ENCODE measurements around the gene ARHGAP29.

Gene ARHGAP29

DNA sequence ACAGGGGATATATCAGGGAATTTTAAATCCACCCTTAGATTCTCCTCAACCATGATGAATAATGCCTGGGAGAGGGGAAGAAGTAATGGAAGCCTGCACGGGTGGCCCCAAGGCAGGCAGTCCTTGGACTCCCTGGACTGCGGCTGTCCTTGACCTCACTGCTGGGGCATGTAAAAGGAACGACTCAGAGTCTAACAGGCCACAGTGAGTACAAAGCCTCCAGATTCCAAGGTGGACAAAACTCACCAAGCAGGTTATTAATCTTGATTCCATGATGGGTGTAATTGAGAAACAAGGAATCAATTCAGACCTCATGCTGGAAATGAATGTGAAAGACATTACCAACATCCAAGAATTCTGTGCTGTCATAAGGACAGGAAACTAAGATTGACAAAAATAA, 13.0 kb upstream of the ARHGAP29 start:
- Histone ChIP-seq H3K9me3 (ENCODE audit: insufficient read depth, low read length, severe bottlenecking) (no peaks in the 10 kb centered on the region), H4K20me1 (ENCODE audit: insufficient read depth, low read length) (no peaks in the 10 kb centered on the region), H3K4me3 (ENCODE audit: low read depth in 1 of 2, low read length in 2 of 2) (no peak overlapping the region), H3K36me3 (ENCODE audit: insufficient read depth, low read length) (no peaks in the 10 kb centered on the region), H3K27me3 (ENCODE audit: insufficient read depth, low read length, poor library complexity) (no peaks in the 10 kb centered on the region), H3K4me2 (ENCODE audit: insufficient read depth, low read length) (no peak overlapping the region), H2AFZ (ENCODE audit: low read depth, low read length) (no peak overlapping the region), H3K27ac (ENCODE audit: low read length) (no peak overlapping the region), H3K9ac (ENCODE audit: low read depth, low read length) (no peak overlapping the region), H3K79me2 (ENCODE audit: insufficient read depth, low read length) (no peaks in the 10 kb centered on the region), H3K4me1 (ENCODE audit: insufficient read depth, low read length) (no peaks in the 10 kb centered on the region)
- no peak for ATAC-seq (ENCODE audit: insufficient read depth, low read depth)
- DNase-seq: no peak
- TF ChIP-seq, protein P1, sequence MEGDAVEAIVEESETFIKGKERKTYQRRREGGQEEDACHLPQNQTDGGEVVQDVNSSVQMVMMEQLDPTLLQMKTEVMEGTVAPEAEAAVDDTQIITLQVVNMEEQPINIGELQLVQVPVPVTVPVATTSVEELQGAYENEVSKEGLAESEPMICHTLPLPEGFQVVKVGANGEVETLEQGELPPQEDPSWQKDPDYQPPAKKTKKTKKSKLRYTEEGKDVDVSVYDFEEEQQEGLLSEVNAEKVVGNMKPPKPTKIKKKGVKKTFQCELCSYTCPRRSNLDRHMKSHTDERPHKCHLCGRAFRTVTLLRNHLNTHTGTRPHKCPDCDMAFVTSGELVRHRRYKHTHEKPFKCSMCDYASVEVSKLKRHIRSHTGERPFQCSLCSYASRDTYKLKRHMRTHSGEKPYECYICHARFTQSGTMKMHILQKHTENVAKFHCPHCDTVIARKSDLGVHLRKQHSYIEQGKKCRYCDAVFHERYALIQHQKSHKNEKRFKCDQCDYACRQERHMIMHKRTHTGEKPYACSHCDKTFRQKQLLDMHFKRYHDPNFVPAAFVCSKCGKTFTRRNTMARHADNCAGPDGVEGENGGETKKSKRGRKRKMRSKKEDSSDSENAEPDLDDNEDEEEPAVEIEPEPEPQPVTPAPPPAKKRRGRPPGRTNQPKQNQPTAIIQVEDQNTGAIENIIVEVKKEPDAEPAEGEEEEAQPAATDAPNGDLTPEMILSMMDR (IDR thresholded peaks at IDR 0.05; ENCODE audit: borderline replicate concordance, extremely low read depth, low read length, poor library complexity, severe bottlenecking): no peak
- TF ChIP-seq EZH2 (IDR thresholded peaks at IDR 0.05; ENCODE audit: borderline replicate concordance, low read depth, low read length, severe bottlenecking): no peak

DNA sequence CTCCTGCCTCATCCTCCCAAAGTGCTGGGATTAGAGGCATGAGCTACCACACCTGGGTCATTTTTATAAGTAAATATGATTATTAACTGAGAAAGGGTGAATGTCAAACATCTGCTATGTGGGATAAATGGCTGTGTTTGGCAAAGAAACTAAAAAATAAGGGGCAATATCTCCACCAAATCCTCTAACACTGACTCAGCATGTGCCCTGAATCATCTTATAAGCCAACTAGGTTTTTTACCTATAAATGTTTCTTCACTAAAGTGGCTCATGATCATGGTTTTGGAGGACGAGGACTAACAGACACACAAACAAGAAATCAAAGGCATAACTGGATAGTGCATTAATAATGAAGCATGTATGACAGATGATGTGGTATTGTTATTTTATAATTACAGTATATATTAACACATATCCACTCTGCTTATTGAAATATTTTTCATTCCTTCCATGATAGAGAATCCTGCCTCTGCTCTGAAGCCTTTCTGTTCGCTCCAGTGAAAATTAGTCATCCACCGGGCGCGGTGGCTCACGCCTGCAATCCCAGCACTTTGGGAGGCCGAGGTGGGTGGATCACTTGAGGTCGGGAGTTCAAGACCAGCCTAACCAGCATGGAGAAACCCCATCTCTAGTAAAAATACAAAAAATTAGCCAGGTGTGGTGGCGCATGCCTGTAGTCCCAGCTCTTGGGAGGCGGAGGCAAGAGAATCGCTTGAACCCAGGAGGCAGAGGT, 11.7 kb upstream of the ARHGAP29 start:
- DNase-seq: no peak
- ATAC-seq (ENCODE audit: insufficient read depth, low read depth): no peak
- H3K79me2 ChIP-seq (ENCODE audit: insufficient read depth, low read length): no peaks in the 10 kb centered on the region

DNA sequence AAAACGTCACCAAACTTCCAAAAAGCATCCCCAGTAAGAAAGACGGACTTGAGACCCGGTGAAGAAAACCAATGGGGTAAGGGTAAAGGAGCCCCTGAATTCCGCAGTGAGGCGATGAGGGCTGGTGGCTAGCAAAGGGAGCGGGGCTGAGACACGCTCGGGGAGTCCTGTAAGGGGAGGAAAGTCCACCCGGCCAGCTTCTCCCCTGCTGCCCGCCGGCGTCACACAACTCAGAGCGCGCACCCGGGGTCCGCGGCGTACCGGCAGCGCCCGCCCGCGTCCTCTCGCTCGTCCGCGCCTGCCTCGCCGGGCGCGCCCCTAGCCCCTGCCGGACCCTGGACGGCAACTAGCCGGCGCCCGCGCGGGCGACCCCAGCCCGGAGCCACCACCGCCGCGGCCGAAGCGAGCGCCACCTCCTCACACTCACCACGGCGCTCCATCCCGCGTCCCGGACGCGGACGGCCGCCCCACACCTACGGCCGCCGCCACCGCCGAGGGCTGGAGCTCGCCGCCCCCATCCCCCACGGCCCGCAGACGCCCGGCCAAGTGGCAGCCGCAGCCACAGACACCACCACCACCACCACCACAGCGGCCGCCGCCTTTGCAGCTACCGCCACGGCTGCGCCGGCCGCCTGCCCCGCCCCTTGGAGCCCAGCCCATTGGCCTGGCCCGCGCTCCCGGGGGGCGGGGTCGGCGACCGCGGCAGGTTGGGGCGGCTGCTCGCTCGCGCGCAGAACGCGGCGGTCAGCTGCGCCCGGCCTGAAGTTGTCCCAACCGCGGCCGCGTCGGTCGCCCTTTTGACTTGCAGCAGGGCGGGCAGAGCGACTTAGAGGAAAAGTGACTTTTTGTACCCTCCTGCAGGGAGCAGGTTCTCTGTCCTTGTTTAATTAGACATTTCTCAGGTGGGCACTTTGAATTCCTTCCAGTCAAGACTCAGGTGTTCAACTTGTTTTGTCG, 10.0 kb upstream of the ARHGAP29 start:
- no peaks in the 10 kb centered on the region for H3K79me2 ChIP-seq (ENCODE audit: insufficient read depth, low read length)
- H3K27ac ChIP-seq (ENCODE audit: low read length): no peak overlapping the region
- no peaks in the 10 kb centered on the region for H3K27me3 ChIP-seq (ENCODE audit: insufficient read depth, low read length, poor library complexity)
- no peak for TF ChIP-seq EZH2 (IDR thresholded peaks at IDR 0.05; ENCODE audit: borderline replicate concordance, low read depth, low read length, severe bottlenecking)
- TF ChIP-seq, protein P1 (IDR thresholded peaks at IDR 0.05; ENCODE audit: borderline replicate concordance, extremely low read depth, low read length, poor library complexity, severe bottlenecking): no peak
- peaks cover 12% of the 10 kb centered on the region for H3K9me3 ChIP-seq (ENCODE audit: insufficient read depth, low read length, severe bottlenecking)
- ATAC-seq (ENCODE audit: insufficient read depth, low read depth) (no peak), DNase-seq (no peak)
- H3K36me3 ChIP-seq (ENCODE audit: insufficient read depth, low read length): no peaks in the 10 kb centered on the region
- no peaks in the 10 kb centered on the region for H3K4me1 ChIP-seq (ENCODE audit: insufficient read depth, low read length)
- no peak overlapping the region for H2AFZ ChIP-seq (ENCODE audit: low read depth, low read length)
- H3K9ac ChIP-seq (ENCODE audit: low read depth, low read length): no peak overlapping the region
- no peak overlapping the region for H3K4me3 ChIP-seq (ENCODE audit: low read depth in 1 of 2, low read length in 2 of 2)
- no peak overlapping the region for H3K4me2 ChIP-seq (ENCODE audit: insufficient read depth, low read length)
- no peaks in the 10 kb centered on the region for H4K20me1 ChIP-seq (ENCODE audit: insufficient read depth, low read length)

More for the DNA sequence above, 11.7 kb upstream of the ARHGAP29 start:
- Histone ChIP-seq H3K36me3 (ENCODE audit: insufficient read depth, low read length) (no peaks in the 10 kb centered on the region), H3K9ac (ENCODE audit: low read depth, low read length) (no peak overlapping the region), H3K4me2 (ENCODE audit: insufficient read depth, low read length) (no peak overlapping the region), H3K4me1 (ENCODE audit: insufficient read depth, low read length) (no peaks in the 10 kb centered on the region), H3K4me3 (ENCODE audit: low read depth in 1 of 2, low read length in 2 of 2) (no peak overlapping the region), H3K9me3 (ENCODE audit: insufficient read depth, low read length, severe bottlenecking) (no peaks in the 10 kb centered on the region), H3K27ac (ENCODE audit: low read length) (no peak overlapping the region), H2AFZ (ENCODE audit: low read depth, low read length) (no peak overlapping the region), H3K27me3 (ENCODE audit: insufficient read depth, low read length, poor library complexity) (no peaks in the 10 kb centered on the region), H4K20me1 (ENCODE audit: insufficient read depth, low read length) (no peaks in the 10 kb centered on the region)
- TF ChIP-seq EZH2 (IDR thresholded peaks at IDR 0.05; ENCODE audit: borderline replicate concordance, low read depth, low read length, severe bottlenecking): no peak
- TF ChIP-seq, protein P1 (IDR thresholded peaks at IDR 0.05; ENCODE audit: borderline replicate concordance, extremely low read depth, low read length, poor library complexity, severe bottlenecking): no peak

Data from DND-41 (cell line).